ENCODE data around the gene KLF15. TPM values are rescaled to one million over a fixed set of nuclear protein-coding genes. Genes with fewer than 3 reads are reported as not detected.

The KLF15 gene
- total RNA-seq, 1 experiment from 2014 or later, result 32.1 TPM

GRCh38 chr3:126370606-126371005 is 13.4 kb upstream of the KLF15 start:
- Histone ChIP-seq H3K36me3 (ENCODE audit: insufficient read depth, low read length, poor library complexity, severe bottlenecking) (no peaks in the 10 kb centered on the region), H3K27ac (ENCODE audit: low read depth, low read length, poor library complexity, severe bottlenecking) (no peak overlapping the region), H3K9me3 (ENCODE audit: low read depth, low read length, poor library complexity, severe bottlenecking) (no peaks in the 10 kb centered on the region), H3K27me3 (replicated peaks; ENCODE audit: insufficient read depth, low read depth, low read length, poor library complexity) (no peaks in the 10 kb centered on the region), H3K4me1 (ENCODE audit: insufficient read depth, low read length, poor library complexity, severe bottlenecking) (no peaks in the 10 kb centered on the region), H3K4me3 (ENCODE audit: low read depth, low read length, poor library complexity, severe bottlenecking) (no peak overlapping the region)
- TF ChIP-seq CTCF (conservative IDR thresholded peaks at IDR 0.05; ENCODE audit: low read depth, low read length), result no peak
- TF ChIP-seq EZH2 (IDR thresholded peaks at IDR 0.05; ENCODE audit: borderline replicate concordance, low read depth, low read length, poor library complexity, severe bottlenecking), result no peak
- CTCF ChIA-PET, result no interaction called here
- DNase-seq (ENCODE audit: low spot score), result no peak
- intact Hi-C loops (cut with micrococcal nuclease; ENCODE audit: unreplicated experiment), result no loop called here
- no TSS peak for BruUV-seq (replicated peaks)
- POLR2A ChIA-PET (ENCODE audit: low non-redundant PET), result no interaction called here

- Histone ChIP-seq H3K27ac (ENCODE audit: low read depth, low read length, poor library complexity, severe bottlenecking) (no peak overlapping the region), H3K4me3 (ENCODE audit: low read depth, low read length, poor library complexity, severe bottlenecking) (no peak overlapping the region), H3K27me3 (replicated peaks; ENCODE audit: insufficient read depth, low read depth, low read length, poor library complexity) (no peaks in the 10 kb centered on the region), H3K4me1 (ENCODE audit: insufficient read depth, low read length, poor library complexity, severe bottlenecking) (no peaks in the 10 kb centered on the region), H3K36me3 (ENCODE audit: insufficient read depth, low read length, poor library complexity, severe bottlenecking) (no peaks in the 10 kb centered on the region), H3K9me3 (ENCODE audit: low read depth, low read length, poor library complexity, severe bottlenecking) (no peaks in the 10 kb centered on the region)
- no TSS peak for BruUV-seq (replicated peaks)
- ChIA-PET CTCF (no interaction called here), POLR2A (ENCODE audit: low non-redundant PET) (no interaction called here)
- DNase-seq (ENCODE audit: low spot score), result no peak
- TF ChIP-seq EZH2 (IDR thresholded peaks at IDR 0.05; ENCODE audit: borderline replicate concordance, low read depth, low read length, poor library complexity, severe bottlenecking) (no peak), CTCF (conservative IDR thresholded peaks at IDR 0.05; ENCODE audit: low read depth, low read length) (no peak)
- intact Hi-C loops (cut with micrococcal nuclease; ENCODE audit: unreplicated experiment), result no loop called here
Measured at GRCh38 chr3:126370055-126370454, 12.8 kb upstream of the KLF15 start.

GRCh38 chr3:126369490-126369889 is 12.3 kb upstream of the KLF15 start:
- Histone ChIP-seq H3K27me3 (replicated peaks; ENCODE audit: insufficient read depth, low read depth, low read length, poor library complexity) (no peaks in the 10 kb centered on the region), H3K4me3 (ENCODE audit: low read depth, low read length, poor library complexity, severe bottlenecking) (no peak overlapping the region), H3K27ac (ENCODE audit: low read depth, low read length, poor library complexity, severe bottlenecking) (no peak overlapping the region), H3K4me1 (ENCODE audit: insufficient read depth, low read length, poor library complexity, severe bottlenecking) (no peaks in the 10 kb centered on the region), H3K36me3 (ENCODE audit: insufficient read depth, low read length, poor library complexity, severe bottlenecking) (no peaks in the 10 kb centered on the region), H3K9me3 (ENCODE audit: low read depth, low read length, poor library complexity, severe bottlenecking) (no peaks in the 10 kb centered on the region)
- ChIA-PET CTCF (no interaction called here), POLR2A (ENCODE audit: low non-redundant PET) (no interaction called here)
- BruUV-seq (replicated peaks), result no TSS peak
- no peak for DNase-seq (ENCODE audit: low spot score)
- TF ChIP-seq CTCF (conservative IDR thresholded peaks at IDR 0.05; ENCODE audit: low read depth, low read length) (no peak), EZH2 (IDR thresholded peaks at IDR 0.05; ENCODE audit: borderline replicate concordance, low read depth, low read length, poor library complexity, severe bottlenecking) (no peak)
- intact Hi-C loops (cut with micrococcal nuclease; ENCODE audit: unreplicated experiment), result no loop called here

Measured in A673 (cell line).